Sigmoid colon (tissue), 7 donors: ENCODE results near the gene VGLL4. TPM values are rescaled to one million over a fixed set of nuclear protein-coding genes. Genes with fewer than 3 reads are reported as not detected.

Experiments used
- DNase-seq: peaks from one replicate; pipeline ENCODE4 v3.0.0-alpha.2; 2019
- H3K27ac ChIP-seq, 4 donors: fragments of 200-600 bp; sonication (generic); one replicate each; pipeline ENCODE4 v1.5.1; 2016 to 2019; ENCODE audit warnings: mild to moderate bottlenecking in 1 of 4
- H3K27me3 ChIP-seq, 3 donors: fragments of 200-600 bp; sonication (generic); one replicate each; pipeline ENCODE4 v1.5.1; 2019; ENCODE audit warnings: mild to moderate bottlenecking in 1 of 3
- H3K36me3 ChIP-seq, 4 donors: fragments of 200-600 bp; sonication (generic); one replicate each; pipeline ENCODE4 v1.5.1; 2016 to 2019
- H3K4me1 ChIP-seq, 4 donors: fragments of 200-600 bp; sonication (generic); one replicate each; pipeline ENCODE4 v1.5.1; 2017 to 2019
- H3K4me3 ChIP-seq, 4 donors: fragments of 200-600 bp; sonication (generic); one replicate each; pipeline ENCODE4 v1.5.1; 2017 to 2019; ENCODE audit warnings: mild to moderate bottlenecking in 2 of 4, moderate library complexity in 1 of 4
- H3K9me3 ChIP-seq, 4 donors: fragments of 200-600 bp in 3 of 4; sonication (generic) in 3 of 4; one replicate each; pipeline versions ENCODE4 v1.5.1 to v1.6.1; 2013 to 2019
- EP300 ChIP-seq, 4 donors: sonication (generic); formaldehyde crosslinking; IDR thresholded peaks; one replicate each; pipeline ENCODE4 v1.6.1; 2017; ENCODE audit warnings: antibody characterized with exemption in 4 of 4
- POLR2A ChIP-seq, 2 donors: fragments of 450-650 bp; IDR thresholded peaks; one replicate each; pipeline ENCODE4 v1.6.1; 2016; ENCODE audit warnings: antibody characterized with exemption in 2 of 2, mild to moderate bottlenecking in 2 of 2, moderate library complexity in 2 of 2
- POLR2AphosphoS5 ChIP-seq, 4 donors: sonication (generic); formaldehyde crosslinking; IDR thresholded peaks; one replicate each; pipeline ENCODE4 v1.6.1; 2017; ENCODE audit warnings: antibody characterized with exemption in 4 of 4
- WGBS, 2 donors: extraction: QIAGEN DNeasy Blood & Tissue Kit; methylation state at CpG; one replicate each; pipeline ENCODE4 v1.1.7; 2013; 5-methylcytosine and 5-hydroxymethylcytosine counted together
- intact Hi-C: fragments of 100-400 bp; cut with DNase I; formaldehyde crosslinking; loops from one replicate; pipeline ENCODE4 v1.15.1; 2023
- polyA plus RNA-seq, 3 donors: library from polyadenylated mRNA; stranded (reverse); fragments of 200-250 nt; gene quantifications; one replicate each; pipeline ENCODE4 v1.2.3, GENCODE V29; 2013
- total RNA-seq, 4 donors: library from RNA; depleted of rRNA; stranded (reverse); fragments of >200 nt; gene quantifications; one replicate each; pipeline ENCODE4 v1.1.0, GENCODE V29; 2016
- TF ChIP-seq, protein P1 (sequence below), 4 experiments: fragments of 450-650 bp in 3 of 4; fragments of 200-600 bp in 1 of 4; IDR thresholded peaks; one replicate each; pipeline ENCODE4 v1.5.1; 2016 to 2019; ENCODE audit warnings: antibody characterized with exemption in 4 of 4, mild to moderate bottlenecking in 3 of 4, moderate library complexity in 2 of 4
- donor health status: healthy with polysubstance abuse.
- donor health status: Bipolar disorder and iron deficiency.
- donor health status: healthy.

Gene VGLL4
- total and polyA plus RNA-seq, 7 donors, result 26.4 to 56.5 (median 41.5) TPM

DNA sequence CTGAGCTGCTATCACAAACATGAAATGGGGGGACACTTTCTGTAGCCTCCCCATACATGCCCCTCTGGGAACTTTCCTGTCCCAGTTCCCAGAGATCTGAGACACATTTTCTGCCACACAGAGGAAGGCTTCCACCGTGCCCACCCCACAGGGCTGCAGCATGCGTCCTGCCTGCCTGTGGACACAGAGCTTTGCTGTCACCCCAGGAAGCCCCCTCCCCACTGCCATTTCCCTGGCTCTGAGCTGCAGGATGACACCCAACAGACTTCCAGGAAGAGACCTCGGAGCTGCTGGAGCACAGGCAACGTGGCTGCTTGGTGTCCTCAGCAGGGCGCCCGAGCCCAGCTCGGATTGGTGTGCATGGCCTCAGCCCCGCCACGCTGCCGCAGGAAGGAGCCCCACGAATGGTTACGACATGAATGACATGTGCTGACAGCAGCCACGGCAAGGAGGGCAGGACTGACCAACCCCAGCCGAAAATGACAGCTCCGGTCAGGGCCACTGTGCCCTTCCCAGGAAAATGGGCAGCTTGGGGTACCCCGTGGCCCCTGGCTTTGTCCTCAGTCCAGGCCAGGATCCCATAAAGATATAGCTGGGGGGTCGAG, 81.3 kb downstream of the VGLL4 start:
- Histone ChIP-seq H3K27me3 (no peaks in the 10 kb centered on the region), H3K9me3 (no peaks in the 10 kb centered on the region), H3K4me3 (no peak overlapping the region), H3K36me3 (peaks cover 0 to 53% (median 24%) of the 10 kb centered on the region in 4 donors), H3K4me1 (peaks cover 2 to 63% (median 52%) of the 10 kb centered on the region in 4 donors), H3K27ac (peak overlapping the region in 3 of 4 donors; percentile 63 to 81 (median 78))
- no peak for DNase-seq
- TF ChIP-seq, protein P1, sequence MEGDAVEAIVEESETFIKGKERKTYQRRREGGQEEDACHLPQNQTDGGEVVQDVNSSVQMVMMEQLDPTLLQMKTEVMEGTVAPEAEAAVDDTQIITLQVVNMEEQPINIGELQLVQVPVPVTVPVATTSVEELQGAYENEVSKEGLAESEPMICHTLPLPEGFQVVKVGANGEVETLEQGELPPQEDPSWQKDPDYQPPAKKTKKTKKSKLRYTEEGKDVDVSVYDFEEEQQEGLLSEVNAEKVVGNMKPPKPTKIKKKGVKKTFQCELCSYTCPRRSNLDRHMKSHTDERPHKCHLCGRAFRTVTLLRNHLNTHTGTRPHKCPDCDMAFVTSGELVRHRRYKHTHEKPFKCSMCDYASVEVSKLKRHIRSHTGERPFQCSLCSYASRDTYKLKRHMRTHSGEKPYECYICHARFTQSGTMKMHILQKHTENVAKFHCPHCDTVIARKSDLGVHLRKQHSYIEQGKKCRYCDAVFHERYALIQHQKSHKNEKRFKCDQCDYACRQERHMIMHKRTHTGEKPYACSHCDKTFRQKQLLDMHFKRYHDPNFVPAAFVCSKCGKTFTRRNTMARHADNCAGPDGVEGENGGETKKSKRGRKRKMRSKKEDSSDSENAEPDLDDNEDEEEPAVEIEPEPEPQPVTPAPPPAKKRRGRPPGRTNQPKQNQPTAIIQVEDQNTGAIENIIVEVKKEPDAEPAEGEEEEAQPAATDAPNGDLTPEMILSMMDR (IDR thresholded peaks at IDR 0.05), result no peak
- no peak for TF ChIP-seq POLR2AphosphoS5 (IDR thresholded peaks at IDR 0.05)
- no peak for TF ChIP-seq EP300 (IDR thresholded peaks at IDR 0.05)
- TF ChIP-seq POLR2A (IDR thresholded peaks at IDR 0.05), result no peak
- intact Hi-C loops, result no loop called here
- WGBS, 2 donors, result 91 to 93% methylated on average over 17 of the region's 17 CpGs

DNA sequence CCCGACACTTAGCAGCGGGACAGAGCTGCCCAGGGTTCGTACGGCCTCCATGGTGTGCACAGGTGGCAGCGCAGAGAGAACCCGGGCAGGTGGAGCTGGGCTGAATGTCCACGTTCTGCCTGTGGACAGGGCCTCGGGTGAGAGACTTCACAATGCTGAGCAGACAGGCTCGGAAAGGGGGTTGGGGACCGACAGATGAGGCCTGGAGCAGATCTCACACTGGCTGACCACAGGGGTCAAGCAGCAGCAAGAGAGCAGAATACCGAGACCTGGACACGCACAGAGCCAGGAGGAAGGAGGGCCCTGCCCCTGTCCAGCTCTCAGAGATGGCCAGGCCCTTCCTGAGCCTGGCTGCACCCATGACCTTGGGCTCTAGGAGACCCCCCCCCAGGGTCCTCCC, 83.0 kb downstream of the VGLL4 start:
- DNase-seq, result no peak
- H3K4me1 ChIP-seq, result peaks cover 2 to 72% (median 64%) of the 10 kb centered on the region in 4 donors
- no peaks in the 10 kb centered on the region for H3K27me3 ChIP-seq
- TF ChIP-seq EP300 (IDR thresholded peaks at IDR 0.05) (no peak), POLR2A (IDR thresholded peaks at IDR 0.05) (no peak), POLR2AphosphoS5 (IDR thresholded peaks at IDR 0.05) (no peak)
- TF ChIP-seq, protein P1 (IDR thresholded peaks at IDR 0.05), result no peak
- H3K27ac ChIP-seq, result peak overlapping the region; percentile 49 to 81 (median 70)
- intact Hi-C loops, result no loop called here
- 89 to 93% methylated on average over 12 of the region's 12 CpGs for WGBS, 2 donors
- H3K36me3 ChIP-seq, result peaks cover 0 to 47% (median 24%) of the 10 kb centered on the region in 4 donors
- no peak overlapping the region for H3K4me3 ChIP-seq
- H3K9me3 ChIP-seq, result no peaks in the 10 kb centered on the region

DNA sequence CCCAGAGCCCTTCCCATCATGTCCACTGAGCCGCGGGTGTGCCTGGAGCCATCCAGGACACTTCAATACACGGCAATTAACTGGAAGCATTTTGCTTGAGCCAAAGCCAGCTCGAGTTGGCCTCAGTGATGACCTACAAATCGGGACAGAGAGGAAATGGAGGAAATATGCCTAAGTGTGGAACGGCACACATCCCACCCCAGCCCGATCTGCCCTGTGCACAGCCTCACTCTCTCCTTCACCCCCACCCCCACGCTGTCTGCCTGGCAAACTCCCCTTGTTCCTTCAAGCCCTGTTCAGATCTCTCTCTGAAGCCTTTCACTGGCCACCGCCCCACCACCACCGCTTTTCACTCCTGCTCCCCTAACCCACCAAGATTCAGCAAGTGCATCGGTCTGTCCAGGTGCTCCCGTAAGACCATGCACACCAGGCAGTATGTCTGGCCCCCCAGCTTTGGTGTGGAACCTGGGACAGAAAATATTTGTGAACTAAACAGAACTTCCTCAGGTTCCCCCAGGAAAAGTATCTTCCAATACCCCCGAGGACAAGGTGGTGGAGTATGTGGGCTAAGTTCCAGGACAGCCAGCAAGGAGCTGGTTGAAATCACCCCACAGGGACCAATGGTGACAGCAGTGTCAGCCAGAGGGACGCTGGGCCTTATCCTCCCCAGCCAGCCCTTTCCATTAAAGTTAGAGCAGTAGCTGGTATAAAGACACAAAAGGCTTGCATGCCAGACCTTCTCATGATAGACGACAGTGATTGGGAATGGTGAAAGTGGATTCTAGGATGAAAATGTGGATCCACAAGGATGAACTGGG, 83.7 kb downstream of the VGLL4 start:
- Histone ChIP-seq H3K4me3 (no peak overlapping the region), H3K36me3 (peaks cover 0 to 44% (median 24%) of the 10 kb centered on the region in 4 donors), H3K9me3 (no peaks in the 10 kb centered on the region), H3K27ac (peak overlapping the region; percentile 49 to 81 (median 70)), H3K27me3 (no peaks in the 10 kb centered on the region), H3K4me1 (peaks cover 2 to 79% (median 71%) of the 10 kb centered on the region in 4 donors)
- WGBS, 2 donors, result 84% methylated on average over 15 of the region's 15 CpGs
- TF ChIP-seq, protein P1 (IDR thresholded peaks at IDR 0.05), result no peak
- TF ChIP-seq POLR2A (IDR thresholded peaks at IDR 0.05) (no peak), EP300 (IDR thresholded peaks at IDR 0.05) (no peak), POLR2AphosphoS5 (IDR thresholded peaks at IDR 0.05) (no peak)
- intact Hi-C loops, result no loop called here
- no peak for DNase-seq

DNA sequence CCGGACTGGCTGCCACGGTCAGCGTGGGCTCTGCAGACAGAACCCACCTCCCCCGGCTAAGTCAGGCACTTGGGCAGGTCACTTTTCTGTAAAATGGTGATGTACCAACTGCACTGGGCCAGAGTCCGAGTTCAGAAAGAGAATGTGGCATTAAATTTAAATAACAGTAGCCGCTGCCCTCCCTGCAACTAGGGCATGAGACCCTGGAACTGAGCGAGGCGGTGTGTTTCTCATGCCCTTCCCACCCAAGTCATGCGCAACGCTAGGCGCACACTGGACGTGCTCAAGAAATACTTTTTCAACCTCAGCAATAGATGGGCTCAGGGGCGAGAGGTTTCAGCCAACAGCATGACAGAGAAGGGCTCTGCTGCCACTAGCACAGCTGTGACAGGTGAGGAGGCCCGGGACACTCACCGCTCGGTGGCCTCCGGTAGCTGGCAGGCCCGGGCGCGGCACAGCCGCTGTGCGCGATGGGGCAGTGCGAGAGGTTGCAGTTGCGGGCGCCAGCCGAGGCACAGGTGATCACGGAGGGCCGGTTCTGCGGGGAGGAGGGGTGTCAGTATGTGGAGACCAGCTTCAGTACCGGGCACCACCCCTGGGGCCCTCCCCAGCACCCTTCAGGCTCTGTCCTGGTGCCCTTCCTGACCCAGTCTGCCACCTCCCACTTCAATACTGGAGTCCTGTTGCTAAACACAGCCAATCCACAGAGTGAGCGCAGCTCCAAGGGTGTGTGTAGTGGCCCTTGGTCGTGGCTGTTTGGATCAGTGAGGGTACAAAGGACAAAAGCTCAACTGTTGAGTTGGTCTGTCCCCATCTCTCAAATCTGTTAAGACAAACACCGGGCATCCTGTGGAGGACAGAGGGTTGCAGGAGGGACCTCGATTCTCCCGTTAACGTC, 84.5 kb downstream of the VGLL4 start:
- no peak for TF ChIP-seq EP300 (IDR thresholded peaks at IDR 0.05)
- no peak for TF ChIP-seq POLR2AphosphoS5 (IDR thresholded peaks at IDR 0.05)
- no peak for TF ChIP-seq POLR2A (IDR thresholded peaks at IDR 0.05)
- TF ChIP-seq, protein P1 (IDR thresholded peaks at IDR 0.05), result no peak
- no peak overlapping the region for H3K4me3 ChIP-seq
- 84 to 91% methylated on average over 37 of the region's 37 CpGs for WGBS, 2 donors
- H3K27ac ChIP-seq, result peak overlapping the region; percentile 49 to 81 (median 70)
- H3K9me3 ChIP-seq, result no peaks in the 10 kb centered on the region
- no peak for DNase-seq
- intact Hi-C loops, result no loop called here
- H3K27me3 ChIP-seq, result no peaks in the 10 kb centered on the region
- H3K36me3 ChIP-seq, result peaks cover 0 to 35% (median 19%) of the 10 kb centered on the region in 4 donors
- H3K4me1 ChIP-seq, result peaks cover 2 to 83% (median 75%) of the 10 kb centered on the region in 4 donors
